Progenitor cell of endocrine pancreas (in vitro differentiated cells): Measurements from ENCODE around the gene APOE. TPM values are rescaled to one million over a fixed set of nuclear protein-coding genes. Genes with fewer than 3 reads are reported as not detected.
"Not testable (repeated sequence)": the region's sequence is repeated elsewhere in the genome, so short reads cannot be mapped to it uniquely, and the experiment has no call there.

Experiments used
- DNase-seq: peaks from one replicate; pipeline ENCODE4 v3.0.0; 2021; ENCODE audit warnings: low spot score; ENCODE audit not compliant: unreplicated experiment
- H3K27ac Mint-ChIP-seq: 2 replicates; pipeline ENCODE4 v1.8.0; 2021; ENCODE audit warnings: mild to moderate bottlenecking, moderate library complexity, mixed read lengths
- H3K27me3 Mint-ChIP-seq: 2 replicates; pipeline ENCODE4 v1.8.0; 2021; ENCODE audit warnings: mixed read lengths
- H3K36me3 Mint-ChIP-seq: 2 replicates; pipeline ENCODE4 v1.8.0; 2022; ENCODE audit warnings: mixed read lengths; ENCODE audit not compliant: insufficient read depth
- H3K4me1 Mint-ChIP-seq: 2 replicates; pipeline ENCODE4 v1.8.0; 2021; ENCODE audit warnings: low read depth, mixed read lengths
- H3K4me3 Mint-ChIP-seq: 2 replicates; pipeline ENCODE4 v1.8.0; 2021; ENCODE audit warnings: low read depth, mild to moderate bottlenecking, moderate library complexity, mixed read lengths
- H3K9me3 Mint-ChIP-seq: 2 replicates; pipeline ENCODE4 v1.8.0; 2021; ENCODE audit warnings: low read depth, mixed read lengths
- long read RNA-seq: library from polyadenylated mRNA; unstranded; transcript quantifications from one replicate; pipeline ENCODE4 v2.0.0, GENCODE V29; 2020
- total RNA-seq: library from RNA; stranded (reverse); gene quantifications from 2 replicates; pipeline ENCODE4 v1.2.1, GENCODE V29; 2021
- TF ChIP-seq, protein P1 (sequence below): fragments of 200-600 bp; sonication (generic); IDR thresholded peaks from one replicate; pipeline ENCODE4 v1.5.0; 2021; ENCODE audit warnings: antibody characterized with exemption, mild to moderate bottlenecking; ENCODE audit not compliant: unreplicated experiment

APOE gene
- 198 and 233 TPM in 2 replicates for total RNA-seq
- long read RNA-seq, partial matches to known transcripts: 0 of 1 reads
- long read RNA-seq, other reads (novel, unspliced or antisense): 0 of 1 reads

DNA sequence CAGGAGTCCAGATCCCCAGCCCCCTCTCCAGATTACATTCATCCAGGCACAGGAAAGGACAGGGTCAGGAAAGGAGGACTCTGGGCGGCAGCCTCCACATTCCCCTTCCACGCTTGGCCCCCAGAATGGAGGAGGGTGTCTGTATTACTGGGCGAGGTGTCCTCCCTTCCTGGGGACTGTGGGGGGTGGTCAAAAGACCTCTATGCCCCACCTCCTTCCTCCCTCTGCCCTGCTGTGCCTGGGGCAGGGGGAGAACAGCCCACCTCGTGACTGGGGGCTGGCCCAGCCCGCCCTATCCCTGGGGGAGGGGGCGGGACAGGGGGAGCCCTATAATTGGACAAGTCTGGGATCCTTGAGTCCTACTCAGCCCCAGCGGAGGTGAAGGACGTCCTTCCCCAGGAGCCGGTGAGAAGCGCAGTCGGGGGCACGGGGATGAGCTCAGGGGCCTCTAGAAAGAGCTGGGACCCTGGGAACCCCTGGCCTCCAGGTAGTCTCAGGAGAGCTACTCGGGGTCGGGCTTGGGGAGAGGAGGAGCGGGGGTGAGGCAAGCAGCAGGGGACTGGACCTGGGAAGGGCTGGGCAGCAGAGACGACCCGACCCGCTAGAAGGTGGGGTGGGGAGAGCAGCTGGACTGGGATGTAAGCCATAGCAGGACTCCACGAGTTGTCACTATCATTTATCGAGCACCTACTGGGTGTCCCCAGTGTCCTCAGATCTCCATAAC lies at the start of gene APOE:
Gene APOE, plus strand, starts transcription at position 360 of the 724 bp plus-strand sequence. CDS start 829 bp downstream, outside the sequence.
- H3K4me3 Mint-ChIP-seq: peak within 1 kb of the TSS; percentile 85
- TF ChIP-seq, protein P1, sequence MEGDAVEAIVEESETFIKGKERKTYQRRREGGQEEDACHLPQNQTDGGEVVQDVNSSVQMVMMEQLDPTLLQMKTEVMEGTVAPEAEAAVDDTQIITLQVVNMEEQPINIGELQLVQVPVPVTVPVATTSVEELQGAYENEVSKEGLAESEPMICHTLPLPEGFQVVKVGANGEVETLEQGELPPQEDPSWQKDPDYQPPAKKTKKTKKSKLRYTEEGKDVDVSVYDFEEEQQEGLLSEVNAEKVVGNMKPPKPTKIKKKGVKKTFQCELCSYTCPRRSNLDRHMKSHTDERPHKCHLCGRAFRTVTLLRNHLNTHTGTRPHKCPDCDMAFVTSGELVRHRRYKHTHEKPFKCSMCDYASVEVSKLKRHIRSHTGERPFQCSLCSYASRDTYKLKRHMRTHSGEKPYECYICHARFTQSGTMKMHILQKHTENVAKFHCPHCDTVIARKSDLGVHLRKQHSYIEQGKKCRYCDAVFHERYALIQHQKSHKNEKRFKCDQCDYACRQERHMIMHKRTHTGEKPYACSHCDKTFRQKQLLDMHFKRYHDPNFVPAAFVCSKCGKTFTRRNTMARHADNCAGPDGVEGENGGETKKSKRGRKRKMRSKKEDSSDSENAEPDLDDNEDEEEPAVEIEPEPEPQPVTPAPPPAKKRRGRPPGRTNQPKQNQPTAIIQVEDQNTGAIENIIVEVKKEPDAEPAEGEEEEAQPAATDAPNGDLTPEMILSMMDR: no peak
- no peaks in the 10 kb centered on the region for H3K27me3 Mint-ChIP-seq
- H3K36me3 Mint-ChIP-seq: peaks cover 10% of the 10 kb centered on the region
- H3K4me1 Mint-ChIP-seq: peaks cover 16% of the 10 kb centered on the region
- no peaks in the 10 kb centered on the region for H3K9me3 Mint-ChIP-seq
- peak within 1 kb of the TSS; percentile 95 for H3K27ac Mint-ChIP-seq
- DNase-seq: no peak

DNA sequence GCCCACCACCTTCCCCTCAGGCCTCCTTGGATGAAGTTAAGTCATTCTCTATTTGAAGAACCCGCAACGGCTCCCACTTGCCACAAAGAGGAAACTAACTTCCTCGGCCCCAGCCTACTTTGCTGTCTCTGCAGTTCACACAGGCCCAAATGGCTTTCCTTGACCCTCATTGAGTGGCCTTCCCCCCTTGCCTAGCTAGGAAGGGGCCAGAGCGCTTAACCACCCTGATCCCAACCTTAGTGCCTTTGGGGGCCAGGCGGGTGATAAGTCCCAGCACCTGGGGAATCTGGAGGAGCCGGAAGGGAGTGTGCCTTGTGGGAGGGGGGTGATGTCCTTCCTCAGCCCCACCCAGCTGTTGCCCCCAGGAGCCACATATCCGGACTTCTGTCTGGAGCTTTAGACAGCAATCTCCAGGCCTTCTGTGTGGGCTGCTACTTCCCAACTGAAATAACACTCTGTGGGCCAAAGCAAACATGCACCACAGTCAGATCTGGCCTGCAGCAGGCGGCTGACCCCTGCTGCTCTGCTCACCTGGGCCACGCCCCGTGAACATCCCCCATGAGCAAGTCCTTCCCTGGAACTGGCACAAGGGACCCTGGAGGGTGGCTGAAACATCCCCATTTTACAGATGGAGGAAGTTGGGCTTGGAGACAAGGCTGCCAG lies 49.0 kb upstream of the APOE start:
- Mint-ChIP-seq H3K4me3 (no peak overlapping the region), H3K36me3 (peaks cover 24% of the 10 kb centered on the region), H3K27me3 (no peaks in the 10 kb centered on the region), H3K9me3 (no peaks in the 10 kb centered on the region), H3K27ac (peak overlapping the region; percentile 50), H3K4me1 (peaks cover 13% of the 10 kb centered on the region)
- no peak for DNase-seq
- TF ChIP-seq, protein P1: no peak

DNA sequence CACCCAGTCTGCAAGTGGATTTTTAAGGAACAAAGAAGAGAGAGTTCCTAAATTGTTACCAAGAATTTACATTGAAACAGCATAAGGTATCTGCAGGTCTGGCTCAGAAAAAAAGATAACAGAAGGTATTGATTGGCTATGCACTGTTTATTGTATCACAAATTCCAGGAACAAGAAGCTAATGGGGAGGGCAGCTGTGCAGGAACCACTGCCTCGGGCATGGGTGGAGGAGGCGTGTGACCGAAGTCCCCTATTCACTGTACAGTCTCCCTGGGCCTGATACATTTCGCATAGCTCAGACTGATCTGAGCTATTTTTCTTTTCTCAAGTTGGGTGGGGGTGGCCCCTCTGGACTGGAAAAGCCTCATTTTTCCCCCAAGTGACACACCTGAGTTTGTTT lies 47.8 kb upstream of the APOE start:
- peaks cover 28% of the 10 kb centered on the region for H3K36me3 Mint-ChIP-seq
- peak overlapping the region; percentile 38 for H3K27ac Mint-ChIP-seq
- no peak overlapping the region for H3K4me3 Mint-ChIP-seq
- TF ChIP-seq, protein P1: no peak
- no peak for DNase-seq
- no peaks in the 10 kb centered on the region for H3K9me3 Mint-ChIP-seq
- H3K4me1 Mint-ChIP-seq: peaks cover 13% of the 10 kb centered on the region
- no peaks in the 10 kb centered on the region for H3K27me3 Mint-ChIP-seq

DNA sequence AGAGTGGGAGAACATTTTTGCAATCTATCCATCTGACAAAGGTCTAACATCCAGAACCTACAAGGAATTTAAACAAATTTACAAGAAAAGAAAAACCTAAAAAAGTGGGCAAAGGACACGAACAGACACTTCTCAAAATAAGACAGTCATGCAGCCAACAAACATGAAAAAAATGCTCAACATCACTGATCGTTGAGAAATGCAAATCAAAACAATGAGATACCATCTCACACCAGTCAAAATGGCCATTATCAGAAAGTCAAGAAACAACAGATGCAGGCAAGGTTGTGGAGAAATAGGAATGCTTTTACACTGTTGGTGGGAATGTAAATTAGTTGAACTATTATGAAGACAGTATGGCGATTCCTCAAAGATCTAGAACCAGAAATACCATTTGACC lies 44.0 kb upstream of the APOE start:
- H3K27ac Mint-ChIP-seq, H3K4me1 Mint-ChIP-seq, H3K27me3 Mint-ChIP-seq, DNase-seq, H3K4me3 Mint-ChIP-seq, H3K9me3 Mint-ChIP-seq: not testable (repeated sequence)
- peaks cover 28% of the 10 kb centered on the region for H3K36me3 Mint-ChIP-seq

DNA sequence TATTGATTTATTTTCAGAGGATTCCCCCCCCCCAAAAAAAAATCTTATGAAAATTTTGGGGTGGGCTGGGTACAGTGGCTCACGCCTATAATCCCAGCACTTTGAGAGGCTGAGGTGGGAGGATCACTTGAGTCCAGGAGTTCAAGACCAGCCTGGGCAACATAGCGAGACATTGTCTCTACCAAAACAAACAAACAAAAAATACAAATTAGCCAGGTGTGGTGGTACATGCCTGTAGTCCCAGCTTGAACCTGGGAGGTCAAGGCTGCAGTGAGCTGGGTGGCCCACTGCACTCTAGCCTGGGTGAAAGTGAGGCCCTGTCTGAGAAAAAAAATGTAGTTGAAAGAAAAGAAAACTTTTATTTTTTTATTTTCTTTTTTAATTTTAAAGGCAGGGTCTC lies 41.6 kb upstream of the APOE start:
- TF ChIP-seq, protein P1: no peak
- DNase-seq: no peak
- Mint-ChIP-seq H3K27me3 (no peaks in the 10 kb centered on the region), H3K27ac (no peak overlapping the region), H3K36me3 (peaks cover 37% of the 10 kb centered on the region), H3K4me1 (peaks cover 3% of the 10 kb centered on the region), H3K9me3 (no peaks in the 10 kb centered on the region), H3K4me3 (no peak overlapping the region)
